RWPE1 (cell line): ENCODE results near the gene KCNQ1.

ENCODE experiments used
- CTCF ChIA-PET: fragments of 350-600 bp; sonication (Branson Sonifier 250); formaldehyde crosslinking; extraction: SDS; loops from one replicate; lab custom pipeline; 2021; lab: Yijun Ruan, JAX
- POLR2A ChIA-PET: fragments of 400-600 bp; formaldehyde crosslinking; extraction: SDS; loops from one replicate; lab custom pipeline; 2020; ENCODE audit warnings: antibody characterized with exemption; ENCODE audit not compliant: low non-redundant PET; lab: Yijun Ruan, JAX
- DNase-seq: peaks from one replicate; pipeline ENCODE4 v3.0.0; 2012; ENCODE audit warnings: low spot score
- H3K27ac ChIP-seq: fragments of 450-650 bp; 2 replicates; pipeline ENCODE4 v1.5.1; 2017
- CTCF ChIP-seq: fragments of 450-650 bp; conservative IDR thresholded peaks from 2 replicates; pipeline ENCODE4 v1.5.1; 2017; ENCODE audit warnings: low read depth, mild to moderate bottlenecking

The KCNQ1 gene

GRCh38 chr11:2402890-2403645 lies 41.7 kb upstream of the KCNQ1 start:
- CTCF ChIA-PET, result interaction anchor here (6.3 kb wide), 1 partner anchor 17 kb away, joined by 50 read pairs; no protein-coding TSS in a partner anchor

GRCh38 chr11:2404735-2405196 lies 40.0 kb upstream of the KCNQ1 start:
- POLR2A ChIA-PET, result no interaction called here
- peak overlapping the region; percentile 17 for H3K27ac ChIP-seq
- CTCF ChIA-PET, result interaction anchor here (0.5 to 6.3 kb wide), 2 partner anchors 15 to 859 kb away, joined by 3 to 50 read pairs; no protein-coding TSS in a partner anchor
- DNase-seq, result no peak
- no peak for TF ChIP-seq CTCF

More at GRCh38 chr11:2402890-2403645, 41.7 kb upstream of the KCNQ1 start:
- TF ChIP-seq CTCF, result no peak
- no peak overlapping the region for H3K27ac ChIP-seq
- no peak for DNase-seq
- POLR2A ChIA-PET, result no interaction called here

- ChIA-PET POLR2A (no interaction called here), CTCF (interaction anchor here (1.1 to 7.1 kb wide), 2 partner anchors 13 to 102 kb away, joined by 3 to 36 read pairs; no protein-coding TSS in a partner anchor)
- DNase-seq, result no peak
- TF ChIP-seq CTCF, result no peak
- no peak overlapping the region for H3K27ac ChIP-seq
Measured at GRCh38 chr11:2406451-2406850, 38.4 kb upstream of the KCNQ1 start.

- ChIA-PET POLR2A (no interaction called here), CTCF (interaction anchor here (1.1 to 7.1 kb wide), 2 partner anchors 13 to 102 kb away, joined by 3 to 36 read pairs; no protein-coding TSS in a partner anchor)
- no peak overlapping the region for H3K27ac ChIP-seq
- DNase-seq, result no peak
- TF ChIP-seq CTCF, result no peak
Measured at GRCh38 chr11:2406878-2407410, 37.9 kb upstream of the KCNQ1 start.

GRCh38 chr11:2408671-2409070 lies 36.1 kb upstream of the KCNQ1 start:
- ChIA-PET CTCF (interaction anchor here (0.6 to 7.1 kb wide), 2 partner anchors 11 to 235 kb away, joined by 3 to 36 read pairs; no protein-coding TSS in a partner anchor), POLR2A (no interaction called here)
- no peak for TF ChIP-seq CTCF
- no peak for DNase-seq
- no peak overlapping the region for H3K27ac ChIP-seq

GRCh38 chr11:2409126-2409525 lies 35.7 kb upstream of the KCNQ1 start:
- no peak for DNase-seq
- ChIA-PET POLR2A (no interaction called here), CTCF (interaction anchor here (0.6 to 7.1 kb wide), 2 partner anchors 11 to 235 kb away, joined by 3 to 36 read pairs; no protein-coding TSS in a partner anchor)
- no peak for TF ChIP-seq CTCF
- H3K27ac ChIP-seq, result no peak overlapping the region
